ENCODE measurements around the gene FRS2. TPM values are rescaled to one million over a fixed set of nuclear protein-coding genes. Genes with fewer than 3 reads are reported as not detected.

FRS2 gene
- total and polyA plus RNA-seq, 10 of the 15 experiments (the other 5 are each of a cell fraction or from before 2014, with no cell fraction given): 1.1 to 13.1 (median 5.9) TPM

GRCh38 chr12:69509308-69509736 lies 39.1 kb downstream of the FRS2 start:
- no peak overlapping the region for H3K27ac ChIP-seq (ENCODE audit: control insufficient read depth, insufficient read depth)
- BruUV-seq (replicated peaks): no TSS peak
- CTCF ChIA-PET: interaction anchor here (1.5 kb wide), 1 partner anchor 15 kb away, joined by 5 read pairs; no protein-coding TSS in a partner anchor
- SMC1A ChIA-PET (ENCODE audit: uncharacterized antibody, unreplicated experiment): interaction anchor here (1.4 to 1.9 kb wide), 3 partner anchors 10 to 61 kb away, joined by 5 to 7 read pairs (median 6); no protein-coding TSS in a partner anchor
- no peaks in the 10 kb centered on the region; the same call in 1 of the 3 replicates for H3K9me3 ChIP-seq (replicated peaks; ENCODE audit: control insufficient read depth, insufficient read depth, low read length)
- H3K79me2 ChIP-seq (ENCODE audit: control insufficient read depth, insufficient read depth, low read length): peaks cover 26% of the 10 kb centered on the region
- TF ChIP-seq GATAD2B (conservative IDR thresholded peaks at IDR 0.05; ENCODE audit: low read depth): no peak
- TF ChIP-seq KDM1A (IDR thresholded peaks at IDR 0.05; ENCODE audit: borderline replicate concordance): no peak
- no peak for TF ChIP-seq PAX8 (IDR thresholded peaks at IDR 0.05)
- no peak for TF ChIP-seq CHD4 (IDR thresholded peaks at IDR 0.05)
- TF ChIP-seq CUX1 (IDR thresholded peaks at IDR 0.05; ENCODE audit: insufficient replicate concordance, low read depth, low read length): no peak
- no peak for TF ChIP-seq ZNF687 (IDR thresholded peaks at IDR 0.05)
- ATAC-seq (peak; percentile 17; the same call in 2 of the 3 replicates), DNase-seq (ENCODE audit: low read depth, low spot score) (no peak), FAIRE-seq (no peak)
- RAD21 ChIA-PET (ENCODE audit: unreplicated experiment): interaction anchor here (0.6 to 0.9 kb wide), 2 partner anchors 38 to 151 kb away, joined by 3 to 7 read pairs; no protein-coding TSS in a partner anchor
- H3K4me3 ChIP-seq: no peak overlapping the region
- POLR2A ChIA-PET: interaction anchor here (0.8 kb wide), 1 partner anchor 11 kb away, joined by 3 read pairs; no protein-coding TSS in a partner anchor
- H3K9ac ChIP-seq (ENCODE audit: control insufficient read depth, insufficient read depth, low read length): no peak overlapping the region
- WGBS (ENCODE audit: insufficient coverage, insufficient replicate concordance, low lambda C conversion rate, missing lambda C conversion rate): 100% methylated on average over 1 of the region's 1 CpG
- intact Hi-C loops (cut with micrococcal nuclease; ENCODE audit: unreplicated experiment): no loop called here
- H2AFZ ChIP-seq (ENCODE audit: control insufficient read depth, low read depth, low read length): no peak overlapping the region
- in situ Hi-C loops (cut with MboI): no loop called here
- H3K4me2 ChIP-seq (ENCODE audit: control insufficient read depth, insufficient read depth): no peak overlapping the region
- H3K4me1 ChIP-seq (ENCODE audit: control insufficient read depth, insufficient read depth, low read length): peaks cover 5% of the 10 kb centered on the region; the same call in 1 of the 2 replicates
- H3K36me3 ChIP-seq (ENCODE audit: control insufficient read depth in 2 of 2, insufficient read depth in 2 of 2, low read length in 1 of 2): no peaks in the 10 kb centered on the region
- no peaks in the 10 kb centered on the region for H4K20me1 ChIP-seq (ENCODE audit: control insufficient read depth, insufficient read depth)
- no peaks in the 10 kb centered on the region for H3K27me3 ChIP-seq (replicated peaks in 1 of 2; ENCODE audit: control insufficient read depth in 2 of 2, insufficient read depth in 2 of 2, low read length in 1 of 2)

Measured in GM12878 (cell line).